OCI-LY1 (cell line): Measurements from ENCODE around the gene IGF1.

Source experiments
- CTCF ChIP-seq: fragments of 200-600 bp; sonication (generic), shearing (Covaris generic); IDR thresholded peaks from 2 replicates; pipeline ENCODE4 v1.5.1; 2017; ENCODE audit warnings: mild to moderate bottlenecking, antibody characterized with exemption, low read length, moderate library complexity, mixed read lengths
- EZH2 ChIP-seq: fragments of 200-600 bp; sonication (generic), shearing (Covaris generic); IDR thresholded peaks from 2 replicates; pipeline ENCODE4 v1.8.0; 2017; ENCODE audit warnings: borderline replicate concordance, mixed run types, mild to moderate bottlenecking, antibody characterized with exemption, low read length, moderate library complexity, mixed read lengths

- no peak for TF ChIP-seq EZH2
- TF ChIP-seq CTCF, result no peak
Measured at GRCh38 chr12:102472496-102472895, 7.9 kb downstream of the IGF1 start.
